Ishikawa (cell line): ENCODE data around the gene NDUFA11.

Source experiments
- MAX ChIP-seq: IDR thresholded peaks from 2 replicates; pipeline ENCODE4 v1.6.1; 2012
- TAF1 ChIP-seq: IDR thresholded peaks from 2 replicates; pipeline ENCODE4 v1.6.1; 2012; ENCODE audit warnings: low read depth, mild to moderate bottlenecking
- YY1 ChIP-seq: IDR thresholded peaks from 2 replicates; pipeline ENCODE4 v1.6.1; 2012; ENCODE audit warnings: low read depth

- TF ChIP-seq MAX (peak; percentile 87), YY1 (no peak), TAF1 (no peak)
Observed at GRCh38 chr19:5896365-5897076, 7.1 kb downstream of the NDUFA11 start.
